Hindlimb muscle (tissue), 1 donor: ENCODE results near the gene MBD4. TPM values are rescaled to one million over a fixed set of nuclear protein-coding genes. Genes with fewer than 3 reads are reported as not detected.

ENCODE experiments used
- DNase-seq: peaks from one replicate; pipeline ENCODE4 v3.0.0-alpha.2; 2013
- polyA plus RNA-seq: library from polyadenylated mRNA; unstranded; fragments of 120-200 nt; gene quantifications from one replicate; pipeline ENCODE4 v1.2.1, GENCODE V29; 2013; ENCODE audit not compliant: insufficient read length

The MBD4 gene
- polyA plus RNA-seq, 1 donor, result 27.1 TPM

GRCh38 chr3:129462361-129462968 is 22.7 kb upstream of the MBD4 start:
- no peak for DNase-seq

- DNase-seq, result no peak
These were observed 21.9 kb upstream of the MBD4 start for GRCh38 chr3:129461461-129462146.

GRCh38 chr3:129461022-129461421 is 21.3 kb upstream of the MBD4 start:
- DNase-seq, result no peak

- no peak for DNase-seq
These were observed 20.8 kb upstream of the MBD4 start for GRCh38 chr3:129460572-129460971.

GRCh38 chr3:129460155-129460554 is 20.4 kb upstream of the MBD4 start:
- no peak for DNase-seq

- DNase-seq, result no peak
These were observed 14.0 kb upstream of the MBD4 start for GRCh38 chr3:129453732-129454131.

- no peak for DNase-seq
These were observed 9.7 kb upstream of the MBD4 start for GRCh38 chr3:129449279-129450115.

- DNase-seq, result no peak
These were observed 8.6 kb upstream of the MBD4 start for GRCh38 chr3:129448186-129448895.

- DNase-seq, result no peak
These were observed 7.2 kb upstream of the MBD4 start for GRCh38 chr3:129446926-129447325.

GRCh38 chr3:129445471-129445870 is 5.7 kb upstream of the MBD4 start:
- DNase-seq, result no peak

- DNase-seq, result no peak
These were observed 3.2 kb upstream of the MBD4 start for GRCh38 chr3:129442947-129443346.

GRCh38 chr3:129442486-129442885 is 2.7 kb upstream of the MBD4 start:
- DNase-seq, result no peak

GRCh38 chr3:129441782-129442181 is 2.0 kb upstream of the MBD4 start:
- DNase-seq, result peak; percentile 50

- no peak for DNase-seq
These were observed 1.5 kb upstream of the MBD4 start for GRCh38 chr3:129441215-129441614.

- DNase-seq, result no peak
These were observed 956 bp upstream of the MBD4 start for GRCh38 chr3:129440618-129441190.

- DNase-seq, result no peak
These were observed 427 bp downstream of the MBD4 start for GRCh38 chr3:129439226-129439816.

- no peak for DNase-seq
These were observed 4.4 kb downstream of the MBD4 start for GRCh38 chr3:129435367-129435766.

- no peak for DNase-seq
These were observed 5.6 kb downstream of the MBD4 start for GRCh38 chr3:129434140-129434539.

- no peak for DNase-seq
These were observed 6.2 kb downstream of the MBD4 start for GRCh38 chr3:129433565-129433964.

GRCh38 chr3:129432671-129433070 is 7.1 kb downstream of the MBD4 start:
- no peak for DNase-seq

GRCh38 chr3:129432036-129432435 is 7.7 kb downstream of the MBD4 start:
- no peak for DNase-seq

- no peak for DNase-seq
These were observed 10.1 kb downstream of the MBD4 start for GRCh38 chr3:129429602-129430001.
